HUES48 (cell line): ENCODE results near the gene E2F2.

ENCODE experiments used
- H3K27ac ChIP-seq: one replicate; pipeline ENCODE4 v1.7.0; 2013; ENCODE audit warnings: low read depth, low read length, inconsistent platforms
- H3K27me3 ChIP-seq: 2 replicates; pipeline ENCODE4 v1.6.1; 2013; ENCODE audit warnings: mild to moderate bottlenecking, low read length; ENCODE audit not compliant: control insufficient read depth, insufficient read depth
- H3K36me3 ChIP-seq: 2 replicates; pipeline ENCODE4 v1.6.1; 2013; ENCODE audit warnings: low read length; ENCODE audit not compliant: control insufficient read depth, insufficient read depth
- H3K4me1 ChIP-seq: 2 replicates; pipeline ENCODE4 v1.6.1; 2013; ENCODE audit warnings: mild to moderate bottlenecking, low read length; ENCODE audit not compliant: control insufficient read depth, insufficient read depth
- H3K4me3 ChIP-seq: 2 replicates; pipeline ENCODE4 v1.5.1; 2013; ENCODE audit warnings: mild to moderate bottlenecking, low read depth, low read length
- H3K9ac ChIP-seq: 2 replicates; pipeline ENCODE4 v1.6.1; 2013; ENCODE audit warnings: mild to moderate bottlenecking, low read depth, low read length, moderate library complexity
- H3K9me3 ChIP-seq: 2 replicates; pipeline ENCODE4 v1.6.1; 2013; ENCODE audit warnings: low read length; ENCODE audit not compliant: control insufficient read depth, insufficient read depth

Gene E2F2

DNA sequence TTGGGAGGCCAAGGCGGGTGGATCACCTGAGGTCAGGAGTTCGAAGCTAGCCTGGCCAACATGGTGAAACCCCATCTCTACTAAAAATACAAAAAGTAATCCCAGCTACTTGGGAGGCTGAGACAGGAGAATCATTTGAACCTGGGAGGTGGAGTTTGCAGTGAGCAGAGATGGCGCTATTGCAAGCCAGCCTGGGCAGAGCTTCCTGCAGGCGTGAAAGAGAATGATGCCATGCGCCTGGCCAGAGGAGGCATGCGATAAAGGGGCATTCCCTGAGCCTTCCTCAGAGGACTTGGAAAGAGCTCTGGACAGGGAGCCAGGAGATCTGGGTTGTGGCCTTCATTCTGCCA, 3.2 kb downstream of the E2F2 start:
- no peak overlapping the region for H3K4me3 ChIP-seq
- H3K4me1 ChIP-seq: peaks cover 25% of the 10 kb centered on the region

GRCh38 chr1:23527366-23527765, 3.7 kb downstream of the E2F2 start:
- no peak overlapping the region for H3K27ac ChIP-seq
- peaks cover 28% of the 10 kb centered on the region for H3K27me3 ChIP-seq
- H3K9me3 ChIP-seq: no peaks in the 10 kb centered on the region
- H3K9ac ChIP-seq: no peak overlapping the region
- H3K4me3 ChIP-seq: no peak overlapping the region
- H3K36me3 ChIP-seq: no peaks in the 10 kb centered on the region
- peaks cover 25% of the 10 kb centered on the region for H3K4me1 ChIP-seq

More for the DNA sequence above, 3.2 kb downstream of the E2F2 start:
- H3K9ac ChIP-seq: no peak overlapping the region
- no peaks in the 10 kb centered on the region for H3K36me3 ChIP-seq
- H3K27me3 ChIP-seq: peaks cover 33% of the 10 kb centered on the region
- H3K27ac ChIP-seq: no peak overlapping the region
- H3K9me3 ChIP-seq: no peaks in the 10 kb centered on the region

GRCh38 chr1:23526329-23527041, 4.5 kb downstream of the E2F2 start:
- peaks cover 18% of the 10 kb centered on the region for H3K4me1 ChIP-seq
- H3K27ac ChIP-seq: no peak overlapping the region
- no peak overlapping the region for H3K9ac ChIP-seq
- H3K9me3 ChIP-seq: no peaks in the 10 kb centered on the region
- H3K4me3 ChIP-seq: no peak overlapping the region
- peaks cover 19% of the 10 kb centered on the region for H3K27me3 ChIP-seq
- H3K36me3 ChIP-seq: no peaks in the 10 kb centered on the region

- Histone ChIP-seq H3K36me3 (peaks cover 2% of the 10 kb centered on the region; the same call in 1 of the 2 replicates), H3K9me3 (no peaks in the 10 kb centered on the region), H3K27ac (no peak overlapping the region), H3K9ac (no peak overlapping the region), H3K27me3 (peaks cover 16% of the 10 kb centered on the region), H3K4me1 (peaks cover 16% of the 10 kb centered on the region), H3K4me3 (no peak overlapping the region)
Measured at GRCh38 chr1:23525558-23526250, 5.3 kb downstream of the E2F2 start.

- Histone ChIP-seq H3K9ac (no peak overlapping the region), H3K36me3 (peaks cover 3% of the 10 kb centered on the region; the same call in 1 of the 2 replicates), H3K27me3 (peaks cover 8% of the 10 kb centered on the region), H3K9me3 (no peaks in the 10 kb centered on the region), H3K27ac (no peak overlapping the region), H3K4me1 (peaks cover 11% of the 10 kb centered on the region), H3K4me3 (no peak overlapping the region)
Measured at GRCh38 chr1:23524716-23525401, 6.2 kb downstream of the E2F2 start.

DNA sequence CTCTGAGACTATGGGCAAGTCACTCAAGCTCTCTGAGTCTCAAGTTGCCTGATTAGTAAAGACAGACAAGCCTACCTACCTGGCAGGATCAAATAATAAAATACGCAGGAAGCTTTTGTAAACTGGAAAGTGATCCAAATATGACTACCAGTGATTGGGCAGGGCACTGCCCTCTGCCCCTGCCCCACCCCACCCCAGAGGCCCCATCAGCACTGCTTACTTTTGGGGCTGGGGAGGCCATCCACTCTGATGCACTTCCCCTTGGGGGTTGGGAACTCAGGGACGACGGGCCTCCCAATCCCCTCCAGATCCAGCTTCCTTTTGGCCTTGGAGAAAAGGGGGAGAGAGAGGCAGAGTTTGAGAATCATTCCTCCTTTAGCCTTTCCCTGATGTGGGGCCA, 6.9 kb downstream of the E2F2 start:
- H3K4me1 ChIP-seq: peaks cover 11% of the 10 kb centered on the region
- H3K36me3 ChIP-seq: peaks cover 3% of the 10 kb centered on the region; the same call in 1 of the 2 replicates
- H3K27ac ChIP-seq: no peak overlapping the region
- peaks cover 1% of the 10 kb centered on the region for H3K27me3 ChIP-seq
- H3K9me3 ChIP-seq: no peaks in the 10 kb centered on the region
- no peak overlapping the region for H3K4me3 ChIP-seq
- H3K9ac ChIP-seq: no peak overlapping the region

GRCh38 chr1:23522244-23522982, 8.6 kb downstream of the E2F2 start:
- H3K9ac ChIP-seq: no peak overlapping the region
- H3K4me3 ChIP-seq: no peak overlapping the region
- no peaks in the 10 kb centered on the region for H3K9me3 ChIP-seq
- H3K36me3 ChIP-seq: peaks cover 3% of the 10 kb centered on the region; the same call in 1 of the 2 replicates
- peaks cover 11% of the 10 kb centered on the region for H3K4me1 ChIP-seq
- no peak overlapping the region for H3K27ac ChIP-seq
- no peaks in the 10 kb centered on the region for H3K27me3 ChIP-seq

DNA sequence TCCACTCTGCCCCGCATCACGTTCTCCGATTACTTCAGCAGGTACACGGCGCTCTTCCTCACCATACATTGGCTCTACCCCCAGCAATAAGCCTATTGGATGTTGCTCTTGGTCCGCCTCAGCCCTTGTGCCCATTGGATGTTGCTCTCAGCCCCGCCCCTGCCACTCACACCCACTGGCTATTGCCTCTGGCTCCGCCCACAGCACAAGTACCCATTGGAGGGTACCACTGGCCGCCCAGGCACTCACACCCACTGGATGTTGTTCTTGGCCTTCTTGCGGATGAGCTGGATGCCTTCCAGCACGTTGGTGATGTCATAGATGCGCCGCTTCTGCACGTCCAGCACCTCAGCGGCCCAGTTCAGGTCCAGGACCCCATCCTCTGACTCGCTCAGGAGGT, 9.4 kb downstream of the E2F2 start:
- Histone ChIP-seq H3K9ac (no peak overlapping the region), H3K36me3 (peaks cover 3% of the 10 kb centered on the region; the same call in 1 of the 2 replicates), H3K4me1 (peaks cover 11% of the 10 kb centered on the region), H3K27ac (no peak overlapping the region), H3K27me3 (no peaks in the 10 kb centered on the region), H3K9me3 (no peaks in the 10 kb centered on the region), H3K4me3 (no peak overlapping the region)

DNA sequence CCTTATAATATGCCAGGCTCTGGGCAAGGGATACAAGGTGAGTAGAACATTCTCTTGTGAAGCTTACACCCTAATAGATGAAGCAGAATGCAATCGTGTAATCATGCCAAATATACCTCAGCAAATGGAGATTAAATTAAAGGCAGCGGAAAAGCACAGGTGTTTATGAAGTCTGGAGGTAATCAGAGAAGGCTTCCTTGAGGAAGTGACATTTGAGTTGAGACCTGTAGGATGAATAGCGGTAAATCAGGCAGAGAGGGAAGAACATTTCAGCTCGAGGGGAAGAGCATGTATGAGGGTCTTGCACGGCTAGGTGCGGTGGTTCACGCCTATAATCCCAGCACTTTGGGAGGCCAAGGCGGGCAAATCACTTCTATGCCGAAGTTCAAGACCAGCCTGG, 13.5 kb downstream of the E2F2 start:
- Histone ChIP-seq H3K9me3 (no peaks in the 10 kb centered on the region), H3K4me3 (no peak overlapping the region), H3K27ac (no peak overlapping the region), H3K27me3 (no peaks in the 10 kb centered on the region), H3K36me3 (peaks cover 8% of the 10 kb centered on the region; the same call in 1 of the 2 replicates), H3K4me1 (no peaks in the 10 kb centered on the region), H3K9ac (no peak overlapping the region)

- Histone ChIP-seq H3K4me3 (no peak overlapping the region), H3K9me3 (no peaks in the 10 kb centered on the region), H3K36me3 (peaks cover 8% of the 10 kb centered on the region; the same call in 1 of the 2 replicates), H3K9ac (no peak overlapping the region), H3K27ac (no peak overlapping the region), H3K4me1 (no peaks in the 10 kb centered on the region), H3K27me3 (no peaks in the 10 kb centered on the region)
Measured at GRCh38 chr1:23515905-23516304, 15.1 kb downstream of the E2F2 start.
